ENCODE data around the gene INPP4A. TPM values are rescaled to one million over a fixed set of nuclear protein-coding genes. Genes with fewer than 3 reads are reported as not detected.

Gene INPP4A
- total and polyA plus RNA-seq, 8 donors = 4.0 to 13.4 (median 7.3) TPM

GRCh38 chr2:98578231-98578630, 133.6 kb downstream of the INPP4A start:
- no peaks in the 10 kb centered on the region for H3K27me3 ChIP-seq
- no peaks in the 10 kb centered on the region for H3K9me3 ChIP-seq
- no peaks in the 10 kb centered on the region for H3K4me1 ChIP-seq
- TF ChIP-seq, protein P1, sequence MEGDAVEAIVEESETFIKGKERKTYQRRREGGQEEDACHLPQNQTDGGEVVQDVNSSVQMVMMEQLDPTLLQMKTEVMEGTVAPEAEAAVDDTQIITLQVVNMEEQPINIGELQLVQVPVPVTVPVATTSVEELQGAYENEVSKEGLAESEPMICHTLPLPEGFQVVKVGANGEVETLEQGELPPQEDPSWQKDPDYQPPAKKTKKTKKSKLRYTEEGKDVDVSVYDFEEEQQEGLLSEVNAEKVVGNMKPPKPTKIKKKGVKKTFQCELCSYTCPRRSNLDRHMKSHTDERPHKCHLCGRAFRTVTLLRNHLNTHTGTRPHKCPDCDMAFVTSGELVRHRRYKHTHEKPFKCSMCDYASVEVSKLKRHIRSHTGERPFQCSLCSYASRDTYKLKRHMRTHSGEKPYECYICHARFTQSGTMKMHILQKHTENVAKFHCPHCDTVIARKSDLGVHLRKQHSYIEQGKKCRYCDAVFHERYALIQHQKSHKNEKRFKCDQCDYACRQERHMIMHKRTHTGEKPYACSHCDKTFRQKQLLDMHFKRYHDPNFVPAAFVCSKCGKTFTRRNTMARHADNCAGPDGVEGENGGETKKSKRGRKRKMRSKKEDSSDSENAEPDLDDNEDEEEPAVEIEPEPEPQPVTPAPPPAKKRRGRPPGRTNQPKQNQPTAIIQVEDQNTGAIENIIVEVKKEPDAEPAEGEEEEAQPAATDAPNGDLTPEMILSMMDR (IDR thresholded peaks at IDR 0.05) = no peak
- 91 to 92% methylated on average over 9 of the region's 9 CpGs for WGBS, 2 donors
- FAIRE-seq = no peak
- no peak overlapping the region for H3K27ac ChIP-seq
- H3K36me3 ChIP-seq = peaks cover 0 to under 1% (median 0%) of the 10 kb centered on the region in 3 donors
- no peak for ATAC-seq
- intact Hi-C loops (cut with DNase I) = no loop called here
- no peak overlapping the region for H3K4me3 ChIP-seq
- DNase-seq = no peak

GRCh38 chr2:98579926-98580325, 135.3 kb downstream of the INPP4A start:
- WGBS, 2 donors = 75 to 80% methylated on average over 7 of the region's 7 CpGs
- DNase-seq (no peak), ATAC-seq (no peak), FAIRE-seq (no peak)
- Histone ChIP-seq H3K27me3 (no peaks in the 10 kb centered on the region), H3K4me1 (no peaks in the 10 kb centered on the region), H3K27ac (no peak overlapping the region), H3K36me3 (peaks cover 0 to 10% (median 0%) of the 10 kb centered on the region in 3 donors), H3K9me3 (no peaks in the 10 kb centered on the region), H3K4me3 (no peak overlapping the region)
- intact Hi-C loops (cut with DNase I) = no loop called here
- TF ChIP-seq, protein P1 (IDR thresholded peaks at IDR 0.05) = no peak

DNA sequence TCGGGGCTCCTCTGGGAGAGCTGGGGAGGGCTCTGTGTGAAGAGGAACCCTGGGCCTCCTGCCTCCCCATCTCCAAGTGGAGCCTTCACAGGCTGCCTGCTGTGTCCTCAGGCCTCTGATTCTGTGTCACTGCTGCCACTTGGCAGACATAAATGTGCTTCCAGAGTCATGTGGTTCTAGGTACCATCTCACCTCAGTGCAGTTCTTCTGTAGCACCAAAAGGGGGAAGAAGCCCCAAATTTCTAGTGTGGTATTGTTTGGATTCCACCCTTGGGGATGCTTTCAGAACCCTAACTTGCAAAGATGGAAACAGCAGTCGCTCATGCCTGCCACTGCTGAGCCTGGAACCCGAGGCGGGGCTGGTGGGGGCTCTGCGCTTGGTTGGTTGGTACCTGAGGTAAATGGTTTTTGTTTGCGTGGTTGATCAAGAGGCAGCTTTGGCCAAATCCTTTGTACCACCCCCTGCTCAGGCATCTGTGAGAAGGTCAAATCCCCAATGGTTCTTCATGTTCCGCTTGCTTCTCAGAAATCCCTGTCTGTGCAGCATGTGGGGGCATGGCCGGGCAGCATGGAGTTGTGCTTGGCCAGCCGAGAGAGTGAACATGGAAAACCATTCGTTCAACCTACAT, 136.1 kb downstream of the INPP4A start:
- WGBS, 2 donors = 90 to 96% methylated on average over 10 of the region's 10 CpGs
- TF ChIP-seq, protein P1 (IDR thresholded peaks at IDR 0.05) = no peak
- Histone ChIP-seq H3K27ac (no peak overlapping the region), H3K4me1 (no peaks in the 10 kb centered on the region), H3K4me3 (no peak overlapping the region), H3K27me3 (no peaks in the 10 kb centered on the region), H3K36me3 (peaks cover 0 to 10% (median 0%) of the 10 kb centered on the region in 3 donors), H3K9me3 (no peaks in the 10 kb centered on the region)
- no peak for FAIRE-seq
- intact Hi-C loops (cut with DNase I) = no loop called here
- no peak for ATAC-seq
- DNase-seq = no peak

- Histone ChIP-seq H3K36me3 (peaks cover 0 to 10% (median 0%) of the 10 kb centered on the region in 3 donors), H3K27me3 (no peaks in the 10 kb centered on the region), H3K9me3 (no peaks in the 10 kb centered on the region), H3K4me1 (no peaks in the 10 kb centered on the region), H3K4me3 (no peak overlapping the region), H3K27ac (no peak overlapping the region)
- TF ChIP-seq, protein P1 (IDR thresholded peaks at IDR 0.05) = no peak
- 90 to 91% methylated on average over 9 of the region's 9 CpGs for WGBS, 2 donors
- ATAC-seq (no peak), DNase-seq (no peak), FAIRE-seq (no peak)
- intact Hi-C loops (cut with DNase I) = no loop called here
Measured at GRCh38 chr2:98582523-98582922, 137.9 kb downstream of the INPP4A start.

- FAIRE-seq (no peak), DNase-seq (no peak), ATAC-seq (no peak)
- Histone ChIP-seq H3K27ac (no peak overlapping the region), H3K4me3 (no peak overlapping the region), H3K27me3 (no peaks in the 10 kb centered on the region), H3K36me3 (peaks cover 0 to 10% (median 0%) of the 10 kb centered on the region in 3 donors), H3K9me3 (no peaks in the 10 kb centered on the region), H3K4me1 (no peaks in the 10 kb centered on the region)
- intact Hi-C loops (cut with DNase I) = no loop called here
- TF ChIP-seq, protein P1 (IDR thresholded peaks at IDR 0.05) = no peak
- WGBS, 2 donors = 90 to 96% methylated on average over 7 of the region's 7 CpGs
Measured at GRCh38 chr2:98583276-98583675, 138.6 kb downstream of the INPP4A start.

All from pancreas (tissue), 10 donors.